GM23338 (cell line): ENCODE measurements around the gene WDR70.

Experiments
- EZH2 ChIP-seq: fragments of 200-600 bp; sonication (generic); IDR thresholded peaks from one replicate; pipeline ENCODE4 v1.8.0; 2017; ENCODE audit warnings: antibody characterized with exemption, mild to moderate bottlenecking, low read depth; ENCODE audit not compliant: unreplicated experiment
- EZH2phosphoT487 ChIP-seq: fragments of 200-600 bp; sonication (generic); IDR thresholded peaks from one replicate; pipeline ENCODE4 v1.8.1; 2018; ENCODE audit warnings: antibody characterized with exemption; ENCODE audit not compliant: unreplicated experiment
- TF ChIP-seq, protein P1 (sequence below), 2 experiments: fragments of 200-600 bp in 1 of 2; sonication (generic) in 1 of 2; conservative IDR thresholded peaks; 2 replicates each; pipeline versions ENCODE4 v1.5.1 to v1.6.1; 2016 to 2017; ENCODE audit warnings: antibody characterized with exemption in 2 of 2, low read depth in 2 of 2, mild to moderate bottlenecking in 2 of 2, moderate library complexity in 1 of 2

DNA sequence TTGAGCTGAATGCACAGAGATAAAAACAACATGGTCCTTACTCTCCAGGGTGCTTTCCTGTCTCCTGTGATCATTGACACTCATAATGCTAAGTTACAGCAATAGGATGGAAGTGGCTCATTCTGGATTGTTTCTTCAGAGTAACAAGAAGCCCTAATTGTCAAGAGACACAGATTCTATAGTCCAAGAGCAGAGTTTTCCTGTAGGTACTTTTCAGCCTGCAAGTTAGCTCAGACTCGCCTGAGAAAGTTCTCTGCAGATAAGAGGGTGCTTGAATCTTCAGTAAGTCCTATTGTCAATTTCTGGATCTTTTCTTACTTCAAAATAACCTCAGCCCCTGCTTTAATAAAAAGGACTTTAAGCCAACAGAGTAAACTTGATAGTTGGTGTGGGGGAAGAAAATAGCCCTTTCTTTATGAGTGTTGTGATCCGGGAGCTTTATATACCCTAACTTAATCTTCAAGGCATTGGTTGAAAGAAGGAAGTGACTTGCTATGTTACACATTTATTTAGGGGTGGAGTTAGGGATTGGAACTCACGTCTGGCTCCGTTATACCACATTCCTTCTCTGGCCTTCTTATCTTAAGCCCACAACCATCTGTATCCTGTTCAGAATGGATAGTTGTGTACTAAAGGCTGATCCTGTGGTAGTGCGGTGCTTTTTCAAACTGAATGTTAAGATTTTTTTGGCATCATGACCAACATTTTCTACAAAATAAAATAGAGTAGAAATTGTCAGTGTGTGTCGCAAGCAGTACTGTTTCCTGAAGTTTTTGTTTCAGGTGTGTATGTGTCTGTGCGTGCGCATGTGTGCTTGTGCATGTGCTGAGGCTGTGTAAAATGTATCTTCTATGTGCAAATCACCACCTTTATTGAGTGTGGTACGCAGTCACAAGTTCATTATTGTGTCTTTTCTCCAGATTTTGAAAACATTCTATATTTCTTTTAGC is 173.9 kb downstream of the WDR70 start:
- TF ChIP-seq, protein P1, sequence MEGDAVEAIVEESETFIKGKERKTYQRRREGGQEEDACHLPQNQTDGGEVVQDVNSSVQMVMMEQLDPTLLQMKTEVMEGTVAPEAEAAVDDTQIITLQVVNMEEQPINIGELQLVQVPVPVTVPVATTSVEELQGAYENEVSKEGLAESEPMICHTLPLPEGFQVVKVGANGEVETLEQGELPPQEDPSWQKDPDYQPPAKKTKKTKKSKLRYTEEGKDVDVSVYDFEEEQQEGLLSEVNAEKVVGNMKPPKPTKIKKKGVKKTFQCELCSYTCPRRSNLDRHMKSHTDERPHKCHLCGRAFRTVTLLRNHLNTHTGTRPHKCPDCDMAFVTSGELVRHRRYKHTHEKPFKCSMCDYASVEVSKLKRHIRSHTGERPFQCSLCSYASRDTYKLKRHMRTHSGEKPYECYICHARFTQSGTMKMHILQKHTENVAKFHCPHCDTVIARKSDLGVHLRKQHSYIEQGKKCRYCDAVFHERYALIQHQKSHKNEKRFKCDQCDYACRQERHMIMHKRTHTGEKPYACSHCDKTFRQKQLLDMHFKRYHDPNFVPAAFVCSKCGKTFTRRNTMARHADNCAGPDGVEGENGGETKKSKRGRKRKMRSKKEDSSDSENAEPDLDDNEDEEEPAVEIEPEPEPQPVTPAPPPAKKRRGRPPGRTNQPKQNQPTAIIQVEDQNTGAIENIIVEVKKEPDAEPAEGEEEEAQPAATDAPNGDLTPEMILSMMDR (conservative IDR thresholded peaks at IDR 0.05; ENCODE audit: low read depth in 2 of 2) = no peak
- TF ChIP-seq EZH2phosphoT487 = no peak
- TF ChIP-seq EZH2 = no peak
